Bronchus fibroblast of lung (primary cell): ENCODE measurements around the gene POTEH. TPM values are rescaled to one million over a fixed set of nuclear protein-coding genes. Genes with fewer than 3 reads are reported as not detected.

Source experiments
- total RNA-seq: library from RNA; depleted of rRNA; stranded (reverse); fragments of >200 nt; gene quantifications from 2 replicates; pipeline ENCODE4 v1.2.3, GENCODE V29; 2015

Gene POTEH
- not detected in 2 replicates for total RNA-seq

DNA sequence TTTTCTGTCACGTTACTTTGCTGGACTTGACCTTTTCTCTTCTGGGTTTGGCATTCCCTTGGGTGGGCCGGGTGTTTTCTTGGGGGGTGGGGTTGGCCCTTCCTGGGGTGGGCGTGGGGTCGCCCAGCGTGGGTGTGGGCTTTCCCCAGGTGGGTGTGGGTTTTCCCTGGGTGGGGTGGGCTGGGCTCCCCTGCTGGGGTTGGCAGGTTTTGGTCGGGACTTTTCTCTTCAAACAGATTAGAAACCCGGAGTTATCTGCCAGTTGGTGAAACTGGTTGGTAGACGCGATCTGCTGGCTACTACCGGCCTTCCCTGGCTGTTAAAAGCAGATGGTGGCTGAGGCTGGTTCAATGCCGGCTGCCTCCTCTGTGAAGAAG lies at the start of gene POTEH:
TSS of gene POTEH (plus strand) at position 278 of the 377 bp plus-strand sequence. CDS start at position 330, 52 bp downstream.

Other genes starting within 250 kb of the POTEH start
- gene OR11H1, start 161.8 kb upstream of the POTEH start, total RNA-seq: not detected in 2 replicates